Stimulated activated CD4-positive, alpha-beta T cell treated with anti-CD3 and anti-CD28 coated beads, Interleukin-15, amount 100 ng/mL, for 48 hours (primary cell): ENCODE results near the gene LRRN4.

ENCODE experiments used
- DNase-seq, 2 donors: peaks; one replicate each; pipeline ENCODE4 v3.0.0-alpha.2; 2020; ENCODE audit warnings: low read depth in 2 of 2

The LRRN4 gene

DNA sequence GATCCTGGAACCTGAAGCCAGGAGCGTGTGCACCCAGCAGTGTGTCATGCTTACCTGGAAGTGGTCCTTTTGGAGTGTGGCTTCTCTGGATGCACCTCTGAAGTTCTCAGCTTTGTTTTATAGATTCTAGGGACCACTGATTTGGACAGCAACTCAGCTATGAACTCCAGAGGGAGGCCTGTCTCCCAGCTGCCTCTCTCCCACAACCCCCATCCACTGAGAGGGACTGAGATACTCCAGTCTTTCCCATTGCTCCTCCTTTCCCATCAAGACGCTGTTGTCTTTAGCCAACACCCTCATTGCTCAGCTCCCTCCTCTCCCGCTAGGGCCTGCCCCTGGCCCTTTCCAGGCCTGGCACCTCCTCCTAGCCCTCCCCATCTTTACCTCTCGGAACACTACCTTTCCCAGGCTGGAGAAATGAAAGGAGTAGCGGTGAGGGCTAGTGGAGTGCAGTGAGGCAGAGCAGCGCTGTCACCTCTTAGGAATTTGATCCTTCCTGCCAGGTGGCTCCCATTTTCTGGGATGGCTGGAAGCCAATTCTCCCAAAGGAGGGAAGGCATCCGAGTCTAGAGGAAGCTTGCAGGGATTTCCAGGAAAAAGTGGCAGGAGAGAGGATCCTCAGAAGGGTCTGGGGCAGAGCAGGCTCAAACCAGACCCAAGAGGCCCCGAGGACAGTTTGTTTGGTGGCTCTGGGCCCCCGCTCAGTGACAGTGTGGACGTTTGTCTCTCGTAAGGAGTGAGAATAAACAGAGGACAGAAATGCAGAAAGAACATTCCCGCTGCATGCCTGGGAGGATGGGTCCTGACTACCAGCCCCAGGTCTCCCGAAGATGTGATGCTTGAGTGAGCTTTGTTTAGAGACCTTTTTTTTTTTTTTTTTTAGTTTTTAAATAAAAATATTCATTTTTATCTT lies at the start of gene LRRN4:
Gene LRRN4, minus strand, starts transcription at position 285 of the 913 bp plus-strand sequence. CDS start 1,261 bp downstream, outside the sequence.
- DNase-seq = no peak

DNA sequence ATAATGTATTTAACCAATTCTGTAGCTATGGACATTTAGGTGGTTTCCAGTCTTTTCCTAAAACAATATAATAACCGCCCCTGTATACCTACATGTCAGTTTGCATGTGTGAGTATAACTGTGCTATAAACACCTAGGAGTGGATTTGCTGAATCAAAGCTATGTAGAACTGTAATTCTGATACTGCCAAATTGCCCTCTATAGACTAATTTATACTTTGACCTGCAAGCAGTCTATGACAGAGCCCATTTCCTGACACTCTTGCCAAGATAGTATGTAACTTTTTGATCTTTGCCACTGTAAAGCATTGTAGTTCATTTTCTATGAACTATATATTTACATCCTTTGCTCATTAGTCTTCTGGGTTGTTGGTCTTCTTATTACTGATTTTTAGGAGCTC lies 49.4 kb upstream of the LRRN4 start:
- no peak for DNase-seq

- DNase-seq = no peak
These were observed 47.5 kb upstream of the LRRN4 start for GRCh38 chr20:6101346-6101745.

DNA sequence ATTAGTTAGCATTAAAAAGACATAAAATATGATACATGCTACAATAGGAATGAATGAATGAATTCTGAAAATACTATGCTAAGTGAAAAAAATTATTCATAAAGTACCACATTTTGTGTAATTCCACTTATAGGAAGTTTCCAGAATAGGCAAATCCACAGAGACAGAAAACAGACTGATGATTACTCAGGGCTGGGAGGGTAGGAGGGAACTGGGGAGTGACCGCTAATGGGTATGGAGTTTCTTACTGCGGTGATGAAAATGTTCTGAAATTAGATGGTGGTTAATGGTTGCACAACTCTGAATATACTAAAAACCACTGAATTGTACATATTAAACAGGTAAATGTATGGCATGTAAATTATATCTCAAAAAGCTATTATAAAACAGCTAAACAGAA lies 46.4 kb upstream of the LRRN4 start:
- DNase-seq = no peak

DNA sequence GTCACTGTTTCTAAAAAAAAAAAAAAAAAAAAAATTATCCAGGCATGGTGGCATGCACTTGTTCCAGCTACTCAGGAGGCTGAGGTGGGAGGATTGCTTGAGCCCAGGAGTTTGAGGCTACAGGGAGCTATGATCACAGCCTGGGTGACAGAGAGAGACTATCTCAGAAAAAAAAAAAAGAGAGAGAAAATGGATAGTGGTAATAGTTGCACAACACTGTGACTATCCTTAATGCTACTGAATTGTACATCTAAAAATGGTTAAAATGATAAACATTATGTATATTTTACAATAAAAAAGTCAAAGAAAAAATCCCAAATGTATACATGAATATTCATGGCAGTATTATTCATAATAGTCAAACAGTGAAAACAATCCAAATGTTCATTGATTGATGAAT lies 46.0 kb upstream of the LRRN4 start:
- DNase-seq = no peak

GRCh38 chr20:6095409-6095808 lies 41.5 kb upstream of the LRRN4 start:
- DNase-seq = no peak

- no peak for DNase-seq
These were observed 40.7 kb upstream of the LRRN4 start for GRCh38 chr20:6094565-6094964.

- no peak for DNase-seq
These were observed 40.2 kb upstream of the LRRN4 start for GRCh38 chr20:6094063-6094462.

DNA sequence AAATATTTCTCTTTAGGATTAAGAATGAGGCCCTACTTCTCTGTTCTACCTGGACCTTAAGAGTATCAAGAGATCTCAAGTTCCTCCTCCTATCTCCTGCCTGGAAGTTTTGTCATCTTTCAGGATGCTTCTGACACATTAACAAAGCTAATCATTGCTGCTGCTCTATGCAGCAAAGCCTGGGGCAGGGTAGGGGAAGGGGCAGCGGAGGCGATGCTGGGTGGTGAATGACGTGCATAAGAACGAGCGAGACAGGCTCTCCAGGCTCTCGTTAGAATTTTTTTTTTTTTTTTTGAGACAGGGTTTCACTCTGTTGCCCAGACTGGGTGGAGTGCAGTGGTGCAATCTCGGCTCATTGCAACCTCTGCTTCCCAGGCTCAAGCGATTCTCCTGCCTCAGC lies 37.8 kb upstream of the LRRN4 start:
- no peak for DNase-seq

- no peak for DNase-seq
These were observed 33.0 kb upstream of the LRRN4 start for GRCh38 chr20:6086868-6087267.

DNA sequence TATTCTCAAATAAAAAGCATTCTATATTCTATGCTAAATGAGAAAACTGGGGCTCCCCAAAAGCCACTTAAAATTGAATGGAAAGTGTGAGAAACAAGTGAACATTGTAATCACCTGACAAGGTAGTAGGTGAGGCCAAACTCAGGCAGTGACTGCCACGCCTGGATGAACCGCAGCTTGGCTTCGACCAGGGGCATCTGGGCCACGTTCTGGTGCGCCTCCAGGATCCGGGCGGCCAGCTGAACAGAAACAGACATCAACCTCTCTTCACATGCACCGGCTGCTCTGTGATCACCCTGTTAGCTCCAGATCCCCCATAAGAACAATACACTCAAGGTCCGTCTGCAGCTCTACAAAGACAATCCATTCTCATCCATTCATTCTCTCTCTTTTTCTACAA lies 30.1 kb upstream of the LRRN4 start:
- no peak for DNase-seq

- no peak for DNase-seq
These were observed 27.4 kb upstream of the LRRN4 start for GRCh38 chr20:6081236-6081635.

DNA sequence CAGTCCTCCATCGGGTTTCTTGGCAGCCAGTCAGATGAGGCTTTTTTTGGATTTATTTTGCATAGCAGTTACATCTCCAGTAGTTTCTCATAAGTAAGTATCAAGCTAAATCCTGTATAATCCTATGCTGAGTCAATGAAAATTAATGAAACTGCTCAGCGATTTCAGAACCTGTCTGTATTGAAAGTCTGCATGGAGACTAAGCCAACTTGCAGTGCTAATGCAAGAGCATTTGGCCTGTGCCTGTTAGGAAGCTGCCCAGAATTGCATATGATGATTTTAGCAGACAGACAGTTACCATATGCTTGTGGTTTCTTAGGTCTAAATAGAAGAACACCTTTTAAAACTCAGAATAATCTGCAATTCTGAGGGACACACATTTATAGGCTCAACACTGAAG lies 25.2 kb upstream of the LRRN4 start:
- no peak for DNase-seq

DNA sequence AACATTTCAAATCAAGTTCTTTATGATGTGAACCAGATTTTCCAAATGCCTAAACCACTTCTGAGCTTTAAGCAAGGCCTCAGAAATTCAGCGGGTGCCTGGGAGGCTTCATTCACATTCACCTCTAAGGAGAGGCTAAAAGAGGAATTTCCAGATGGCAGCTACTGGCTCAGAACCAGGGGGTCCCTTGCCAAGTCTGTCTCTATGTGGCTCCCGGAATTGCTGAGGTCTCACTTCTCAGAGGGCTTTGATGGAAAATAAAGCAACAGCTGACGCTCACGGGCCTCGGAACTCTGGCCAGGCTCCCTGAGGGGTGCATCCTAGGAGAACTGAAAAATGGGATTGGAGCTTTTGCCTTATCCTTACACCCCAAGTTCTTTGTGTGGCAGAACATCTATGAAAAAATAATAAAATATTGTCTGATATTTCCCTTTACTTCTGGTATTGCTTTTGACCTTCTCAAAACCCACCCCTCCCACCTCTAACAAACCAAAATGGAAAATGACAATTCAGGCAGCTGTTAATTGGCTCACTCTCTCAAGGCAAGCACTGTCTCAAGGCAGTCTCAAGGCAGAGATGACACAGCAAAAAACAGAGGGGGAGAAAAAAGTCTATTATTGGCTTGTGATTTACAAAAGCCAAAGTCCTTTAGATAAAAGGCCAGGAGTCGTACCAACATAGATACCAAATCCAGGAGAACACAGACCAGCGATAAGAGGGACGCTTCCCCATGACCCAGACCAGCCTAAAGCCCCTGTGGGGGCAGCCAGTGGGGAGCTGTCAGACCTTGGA lies 21.8 kb upstream of the LRRN4 start:
- no peak for DNase-seq

- DNase-seq = no peak
These were observed 20.9 kb upstream of the LRRN4 start for GRCh38 chr20:6074784-6075183.

- no peak for DNase-seq
These were observed 20.3 kb upstream of the LRRN4 start for GRCh38 chr20:6074145-6074561.

DNA sequence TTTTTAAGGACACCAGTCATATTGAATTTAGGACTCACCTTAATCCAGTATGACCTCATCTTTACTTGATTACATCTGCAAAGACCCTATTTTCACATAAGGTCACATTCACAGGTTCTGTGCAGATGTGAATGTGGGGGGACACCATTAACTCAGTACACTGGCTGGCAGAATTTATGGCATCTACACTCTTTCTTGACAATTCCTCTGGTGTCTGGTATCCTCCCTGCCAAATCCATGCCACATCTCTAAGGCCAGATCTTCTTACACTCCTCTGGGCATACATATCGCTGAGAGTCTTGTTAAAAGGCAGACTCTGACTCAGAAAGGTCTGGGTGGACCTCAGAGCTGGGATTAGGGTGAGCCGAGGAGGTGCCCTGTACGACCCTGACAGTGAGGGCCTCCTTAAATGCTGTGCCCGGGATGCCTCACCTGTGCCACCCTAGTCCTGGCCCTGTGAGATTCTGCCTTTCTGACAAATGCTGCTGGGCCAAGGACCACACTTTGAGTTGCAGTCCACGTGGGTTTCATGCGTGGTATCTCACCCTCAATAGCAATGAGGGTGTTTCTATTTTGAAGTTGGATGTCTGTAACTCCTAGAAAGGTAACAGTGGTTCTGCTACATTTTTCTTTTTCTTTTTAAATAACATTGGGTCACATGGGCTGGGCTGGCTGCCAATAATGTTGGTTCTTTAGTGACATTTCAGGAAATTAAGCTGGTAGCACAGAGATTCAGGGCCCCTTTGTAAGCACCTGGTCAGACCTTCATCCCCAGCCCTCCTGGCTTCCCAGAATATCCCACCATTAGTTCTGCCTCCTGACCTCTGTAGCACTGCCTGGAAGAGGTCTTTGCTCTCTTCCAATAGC lies 17.2 kb upstream of the LRRN4 start:
- DNase-seq = no peak

GRCh38 chr20:6069669-6070068 lies 15.8 kb upstream of the LRRN4 start:
- DNase-seq = no peak

DNA sequence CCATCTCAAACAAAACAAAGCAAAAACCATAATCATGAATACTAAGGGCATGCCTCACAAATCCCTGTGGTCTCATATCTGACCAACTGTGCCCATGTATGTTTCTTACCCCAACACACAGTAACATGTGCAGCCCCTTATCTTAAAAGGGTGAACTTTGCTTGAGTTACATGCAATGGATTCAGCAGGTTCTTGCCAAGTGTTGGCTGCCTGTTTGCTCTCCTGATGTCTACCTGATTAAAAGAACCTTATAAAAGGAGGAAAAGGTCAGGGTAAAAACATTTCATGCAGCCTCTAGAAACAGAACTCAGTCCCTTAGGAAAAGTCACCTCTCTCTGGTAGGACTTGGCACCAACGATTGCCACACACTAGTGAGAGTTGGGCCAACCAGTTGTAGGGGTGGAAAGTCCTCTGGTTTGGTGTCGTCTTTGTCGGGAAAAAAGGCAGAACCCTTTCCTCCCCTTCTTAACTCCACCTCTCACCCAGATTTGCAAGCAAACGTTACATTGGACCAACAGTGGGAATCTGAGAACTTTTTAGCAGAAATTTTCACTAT lies 14.0 kb upstream of the LRRN4 start:
- DNase-seq = no peak

DNA sequence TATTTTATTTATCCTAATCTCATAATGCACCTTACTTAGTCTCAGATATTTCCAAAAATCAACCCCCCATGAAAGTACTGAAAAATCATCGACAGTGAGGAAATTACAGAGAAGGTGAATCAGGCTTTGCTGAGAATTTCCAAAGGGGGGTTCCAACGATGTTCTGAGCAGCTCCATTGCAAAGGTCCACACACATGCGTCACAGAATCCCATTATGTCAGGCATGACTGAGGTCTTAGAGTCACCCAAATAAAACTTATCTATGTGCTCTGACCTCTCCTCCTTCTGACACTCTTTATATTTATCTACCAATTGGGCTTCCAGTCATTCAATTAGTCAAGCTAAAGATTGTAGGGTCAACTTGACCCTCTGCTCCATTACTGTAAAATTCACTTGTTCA lies 12.7 kb upstream of the LRRN4 start:
- no peak for DNase-seq

DNA sequence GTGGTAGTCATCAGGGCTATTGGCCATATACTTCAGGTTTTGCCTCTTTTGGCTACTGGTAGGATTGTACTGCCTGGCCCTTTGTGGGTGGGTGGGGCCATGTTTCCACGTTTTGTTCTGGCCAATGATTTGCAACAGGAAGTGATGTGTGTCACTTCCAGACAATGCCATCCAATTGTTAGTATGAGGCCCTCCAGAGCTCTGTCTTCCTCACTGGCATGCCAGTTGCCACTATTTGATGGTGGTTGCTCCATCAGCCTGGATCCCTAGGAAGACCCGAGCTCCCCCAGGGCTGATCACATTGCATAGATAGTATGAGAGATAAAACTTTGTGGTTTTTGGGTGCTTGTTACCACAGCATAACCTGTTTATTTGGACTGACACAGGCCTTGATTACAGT lies 7.7 kb upstream of the LRRN4 start:
- no peak for DNase-seq

- DNase-seq = no peak
These were observed 6.4 kb upstream of the LRRN4 start for GRCh38 chr20:6060213-6060612.
